Ishikawa (cell line): ENCODE measurements around the gene RPS27L.

Experiments used
- CEBPB ChIP-seq: IDR thresholded peaks from 2 replicates; pipeline ENCODE4 v1.6.1; 2012
- CREB1 ChIP-seq: IDR thresholded peaks from 2 replicates; pipeline ENCODE4 v1.6.1; 2012; ENCODE audit warnings: low read depth
- EGR1 ChIP-seq: IDR thresholded peaks from 2 replicates; pipeline ENCODE4 v1.6.1; 2012
- EP300 ChIP-seq: IDR thresholded peaks from 2 replicates; pipeline ENCODE4 v1.6.1; 2012; ENCODE audit warnings: borderline replicate concordance
- FOXM1 ChIP-seq: IDR thresholded peaks from 2 replicates; pipeline ENCODE4 v1.6.1; 2012; ENCODE audit warnings: low read depth, borderline replicate concordance
- MAX ChIP-seq: IDR thresholded peaks from 2 replicates; pipeline ENCODE4 v1.6.1; 2012
- NFIC ChIP-seq: IDR thresholded peaks from 2 replicates; pipeline ENCODE4 v1.6.1; 2012
- RAD21 ChIP-seq: IDR thresholded peaks from 2 replicates; pipeline ENCODE4 v1.6.1; 2012; ENCODE audit warnings: low read depth
- REST ChIP-seq: IDR thresholded peaks from 2 replicates; pipeline ENCODE4 v1.6.1; 2012; ENCODE audit warnings: low read depth, mild to moderate bottlenecking
- TAF1 ChIP-seq: IDR thresholded peaks from 2 replicates; pipeline ENCODE4 v1.6.1; 2012; ENCODE audit warnings: low read depth, mild to moderate bottlenecking
- TCF12 ChIP-seq: IDR thresholded peaks from 2 replicates; pipeline ENCODE4 v1.6.1; 2012; ENCODE audit warnings: low read depth
- TEAD4 ChIP-seq: IDR thresholded peaks from 2 replicates; pipeline ENCODE4 v1.6.1; 2012
- USF1 ChIP-seq: IDR thresholded peaks from 2 replicates; pipeline ENCODE4 v1.6.1; 2012
- YY1 ChIP-seq: IDR thresholded peaks from 2 replicates; pipeline ENCODE4 v1.6.1; 2012; ENCODE audit warnings: low read depth
- ZBTB7A ChIP-seq: IDR thresholded peaks from 2 replicates; pipeline ENCODE4 v1.6.1; 2012; ENCODE audit warnings: low read depth

The RPS27L gene

GRCh38 chr15:63157118-63157843 lies at the start of gene RPS27L:
Gene RPS27L, minus strand, starts transcription at chr15:63157477. Its CDS starts 72 bp downstream, at chr15:63157405.
- TF ChIP-seq ZBTB7A (peak; percentile 67; the same call in 1 of the 2 replicates), MAX (peak; percentile 90), CEBPB (no peak; the same call in 1 of the 2 replicates), TEAD4 (no peak), REST (no peak), EGR1 (peak; percentile 22), NFIC (no peak), EP300 (peak; percentile 16; the same call in 1 of the 2 replicates), RAD21 (no peak), TCF12 (peak; percentile 60; the same call in 1 of the 2 replicates), USF1 (no peak), CREB1 (no peak), FOXM1 (no peak), TAF1 (peak; percentile 95), YY1 (peak; percentile 49; the same call in 1 of the 2 replicates)

- no peak for TF ChIP-seq EGR1
- no peak for TF ChIP-seq MAX
- no peak for TF ChIP-seq FOXM1
- TF ChIP-seq USF1, result no peak
- TF ChIP-seq ZBTB7A, result no peak
- TF ChIP-seq RAD21, result no peak
- no peak for TF ChIP-seq CEBPB
- TF ChIP-seq TAF1, result no peak
- no peak for TF ChIP-seq REST
- no peak for TF ChIP-seq EP300
- no peak for TF ChIP-seq TEAD4
- no peak for TF ChIP-seq CREB1
Observed at GRCh38 chr15:63206079-63206478, 48.8 kb upstream of the RPS27L start.

GRCh38 chr15:63203451-63204090 lies 46.3 kb upstream of the RPS27L start:
- TF ChIP-seq TAF1 (no peak), RAD21 (0 out of 2 replicates have a peak, but pooled peaks have one; percentile 6)

- TF ChIP-seq EGR1 (no peak), USF1 (no peak), FOXM1 (no peak), RAD21 (no peak), REST (no peak), EP300 (no peak), YY1 (no peak), TCF12 (no peak)
Observed at GRCh38 chr15:63202861-63203260, 45.6 kb upstream of the RPS27L start.
